B cell (primary cell): ENCODE results near the gene GPR108. TPM values are rescaled to one million over a fixed set of nuclear protein-coding genes. Genes with fewer than 3 reads are reported as not detected.
A peak's percentile ranks its signal among the peaks of the same experiment; 100 is the strongest.

Experiments used
- ATAC-seq: fragments of 200-7000 bp; cut with Tn5 transposase; one replicate; pipeline ENCODE4 v1.10.0; 2021; ENCODE audit warnings: low read depth, mild to moderate bottlenecking, moderate number of reproducible peaks, moderate library complexity
- CTCF ChIA-PET: fragments of 350-600 bp; sonication (Branson Sonifier 250); formaldehyde crosslinking; loops from one replicate; lab custom pipeline; 2021; ENCODE audit warnings: antibody characterized with exemption, inconsistent platforms; lab: Charles Lee
- POLR2A ChIA-PET: fragments of 350-600 bp; sonication (Branson Sonifier 250); formaldehyde crosslinking; loops from one replicate; lab custom pipeline; 2021; ENCODE audit warnings: antibody characterized with exemption; lab: Charles Lee
- DNase-seq: peaks from one replicate; pipeline ENCODE4 v3.0.0; 2013
- H2AFZ ChIP-seq: 2 replicates; pipeline ENCODE4 v1.6.1; 2012; ENCODE audit warnings: mild to moderate bottlenecking, low read depth, low read length; ENCODE audit not compliant: insufficient read depth, poor library complexity, severe bottlenecking
- H3K27ac ChIP-seq, 2 donors: 1 replicate in 1 of 2; 2 replicates in 1 of 2; pipeline ENCODE4 v1.5.1; 2012 to 2013; ENCODE audit warnings: low read length in 2 of 2, mild to moderate bottlenecking in 2 of 2, moderate library complexity in 1 of 2
- H3K27me3 ChIP-seq, 4 experiments: fragments of 200-600 bp in 1 of 4; sonication (generic) in 1 of 4; replicated peaks in 1 of 4; 1 replicate in 2 of 4; 2 replicates in 2 of 4; pipeline versions ENCODE4 v1.6.1 to v1.7.0; 2013 to 2016; ENCODE audit warnings: low read length in 3 of 4, mild to moderate bottlenecking in 2 of 4, mixed read lengths in 1 of 4, moderate library complexity in 1 of 4; ENCODE audit not compliant: insufficient read depth in 4 of 4, control insufficient read depth in 3 of 4; ENCODE audit errors: control extremely low read depth in 1 of 4
- H3K36me3 ChIP-seq, 2 experiments: replicated peaks in 1 of 2; 1 replicate in 1 of 2; 2 replicates in 1 of 2; pipeline versions ENCODE4 v1.6.1 to v1.7.1; 2013; ENCODE audit warnings: low read length in 1 of 2; ENCODE audit not compliant: insufficient read depth in 2 of 2, control insufficient read depth in 1 of 2; ENCODE audit errors: control extremely low read depth in 1 of 2, extremely low read depth in 1 of 2
- H3K4me1 ChIP-seq, 2 donors: fragments of 200-600 bp in 1 of 2; sonication (generic) in 1 of 2; 1 replicate in 1 of 2; 2 replicates in 1 of 2; pipeline versions ENCODE4 v1.5.1 to v1.6.1; 2013 to 2017; ENCODE audit warnings: low read length in 2 of 2; ENCODE audit not compliant: control insufficient read depth in 2 of 2, insufficient read depth in 2 of 2
- H3K4me2 ChIP-seq: replicated peaks from 2 replicates; pipeline ENCODE3; 2012; ENCODE audit warnings: mild to moderate bottlenecking, low read depth, low read length; ENCODE audit not compliant: poor library complexity, severe bottlenecking
- H3K4me3 ChIP-seq, 5 experiments: fragments of 200-600 bp in 1 of 5; sonication (generic) in 1 of 5; 1 replicate in 3 of 5; 2 replicates in 2 of 5; pipeline versions ENCODE4 v1.5.1 to v1.7.0; 2011 to 2016; ENCODE audit warnings: low read length in 4 of 5, mild to moderate bottlenecking in 4 of 5, low read depth in 2 of 5, control low read depth in 1 of 5, moderate library complexity in 1 of 5; ENCODE audit not compliant: insufficient read depth in 1 of 5; ENCODE audit errors: control extremely low read depth in 1 of 5, extremely low read depth in 1 of 5
- H3K79me2 ChIP-seq: fragments of 200-600 bp; sonication (generic); one replicate; pipeline ENCODE4 v1.6.0; 2016; ENCODE audit warnings: low read length; ENCODE audit not compliant: control insufficient read depth, insufficient read depth
- H3K9ac ChIP-seq: fragments of 200-600 bp; sonication (generic); 2 replicates; pipeline ENCODE4 v1.6.1; 2017; ENCODE audit warnings: mild to moderate bottlenecking, low read length, moderate library complexity
- H3K9me3 ChIP-seq, 3 donors: one replicate each; pipeline versions ENCODE4 v1.6.1 to v1.7.1; 2013; ENCODE audit warnings: low read length in 2 of 3; ENCODE audit not compliant: control insufficient read depth in 2 of 3, insufficient read depth in 1 of 3; ENCODE audit errors: control extremely low read depth in 1 of 3
- H4K20me1 ChIP-seq: 2 replicates; pipeline ENCODE4 v1.6.0; 2012; ENCODE audit warnings: mild to moderate bottlenecking, low read length; ENCODE audit not compliant: insufficient read depth, control insufficient read depth, poor library complexity, severe bottlenecking
- H3K27ac Mint-ChIP-seq: one replicate; pipeline ENCODE4 v1.8.0; 2021; ENCODE audit warnings: mixed read lengths
- H3K27me3 Mint-ChIP-seq: one replicate; pipeline ENCODE4 v1.8.0; 2021; ENCODE audit warnings: mixed read lengths
- H3K4me1 Mint-ChIP-seq: one replicate; pipeline ENCODE4 v1.8.0; 2021; ENCODE audit warnings: mixed read lengths
- H3K4me3 Mint-ChIP-seq: one replicate; pipeline ENCODE4 v1.8.0; 2021; ENCODE audit warnings: mixed read lengths
- H3K9me3 Mint-ChIP-seq: one replicate; pipeline ENCODE4 v1.8.0; 2022; ENCODE audit warnings: mixed read lengths; ENCODE audit not compliant: insufficient read depth
- EZH2 ChIP-seq: IDR thresholded peaks from 2 replicates; pipeline ENCODE4 v1.6.1; 2012; ENCODE audit warnings: borderline replicate concordance, low read depth, mild to moderate bottlenecking, moderate library complexity, low read length; ENCODE audit not compliant: insufficient read depth, poor library complexity, severe bottlenecking
- WGBS: methylation state at CpG from one replicate; pipeline ENCODE4 v1.1.5; 2013; ENCODE audit warnings: missing lambda C conversion rate; ENCODE audit not compliant: insufficient coverage; 5-methylcytosine and 5-hydroxymethylcytosine counted together
- intact Hi-C: fragments of 100-400 bp; cut with micrococcal nuclease; formaldehyde crosslinking; loops from one replicate; pipeline ENCODE4 v1.10.0; 2022
- polyA plus RNA-seq: library from polyadenylated mRNA; depleted of rRNA; stranded (reverse); fragments of >200 nt; gene quantifications from 2 replicates; pipeline ENCODE4 v1.2.3, GENCODE V29; 2012
- total RNA-seq, 2 donors: library from RNA; stranded (reverse); fragments of 120-200 nt in 1 of 2; gene quantifications; 1 replicate in 1 of 2; 2 replicates in 1 of 2; pipeline versions ENCODE4 v1.2.3 to v1.2.4, GENCODE V29; 2013 to 2022
- TF ChIP-seq, protein P1 (sequence below): fragments of 200-600 bp; IDR thresholded peaks from one replicate; pipeline ENCODE4 v1.8.0; 2022; ENCODE audit warnings: antibody characterized with exemption, mild to moderate bottlenecking

Gene GPR108
- total and polyA plus RNA-seq, 2 donors (not counting 1 experiment from before 2014, with no cell fraction given) = 79.0 to 82.5 TPM

DNA sequence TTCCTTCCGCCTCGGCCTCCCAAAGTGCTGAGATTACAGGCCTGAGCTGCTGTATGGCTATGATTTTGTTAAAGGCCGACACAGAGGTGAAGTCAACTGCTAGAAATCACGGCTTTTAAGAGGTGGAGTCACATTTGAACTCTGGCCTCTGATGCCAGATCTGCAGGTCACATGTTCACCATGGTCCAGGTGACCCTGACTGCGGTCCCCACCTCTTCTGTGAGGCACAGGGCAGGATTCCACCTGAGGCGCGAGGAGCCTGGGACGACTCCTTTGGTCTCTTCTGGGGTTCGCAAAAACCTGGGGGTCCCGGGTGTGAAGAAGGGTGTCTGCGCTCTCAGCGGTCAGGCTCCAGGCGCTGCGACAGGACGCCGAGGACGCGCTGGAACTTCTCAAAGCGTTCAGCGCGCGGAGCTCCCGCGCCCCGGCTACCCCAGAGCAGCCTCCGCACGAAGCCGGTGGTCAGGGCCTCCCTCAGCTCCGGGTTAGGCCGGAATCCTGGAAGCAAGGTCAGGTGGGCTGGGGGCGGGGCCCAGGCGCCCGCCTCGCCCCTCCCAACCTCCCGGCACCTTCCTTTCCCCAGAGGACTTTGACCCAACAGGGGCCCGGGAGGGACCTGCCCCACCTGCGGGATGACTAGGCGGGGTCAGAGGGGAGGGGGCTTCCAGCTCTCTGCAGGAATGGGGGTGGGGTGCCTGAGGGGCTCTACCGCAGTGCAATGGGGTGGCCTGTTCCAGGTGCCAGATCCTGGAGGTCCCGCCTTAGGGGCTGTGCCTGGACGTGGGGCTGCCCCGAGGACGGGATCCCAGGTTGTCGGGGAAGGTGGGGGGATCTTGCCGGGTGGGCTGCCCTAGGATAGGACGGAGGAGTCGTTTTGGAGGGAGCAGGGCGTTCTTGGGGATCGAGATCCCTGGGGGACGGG is 15.1 kb upstream of the GPR108 start:
- 86% methylated on average over 46 of the region's 50 CpGs for WGBS
- Mint-ChIP-seq H3K4me3 (peak overlapping the region; percentile 94), H3K27ac (peak overlapping the region; percentile 96), H3K27me3 (no peaks in the 10 kb centered on the region), H3K9me3 (no peaks in the 10 kb centered on the region), H3K4me1 (peaks cover 23% of the 10 kb centered on the region)
- Histone ChIP-seq H3K4me1 (peaks cover 13 to 26% of the 10 kb centered on the region in 2 donors), H3K4me3 (peak overlapping the region in 3 of 5 experiments; percentile 56 to 65 (median 60)), H3K36me3 (peaks cover 0 to 33% of the 10 kb centered on the region in 2 experiments), H3K9me3 (no peaks in the 10 kb centered on the region), H3K9ac (no peak overlapping the region), H3K27me3 (no peaks in the 10 kb centered on the region), H3K4me2 (peak overlapping the region; percentile 83), H2AFZ (peak overlapping the region; percentile 65), H4K20me1 (peaks cover 25% of the 10 kb centered on the region), H3K27ac (peak overlapping the region in 1 of 2 donors; percentile 35), H3K79me2 (peaks cover 15% of the 10 kb centered on the region)
- ChIA-PET POLR2A (interaction anchor here (0.5 to 2.2 kb wide), 7 partner anchors 10 to 949 kb away, joined by 3 to 6 read pairs (median 3); partner anchors contain the start of genes FCER2, GPR108 and SH2D3A), CTCF (interaction anchor here (0.9 to 3.8 kb wide), 8 partner anchors 16 to 293 kb away, joined by 3 to 22 read pairs (median 6); partner anchors contain the start of genes GPR108, SLC25A23 and VAV1)
- no peak for TF ChIP-seq EZH2
- TF ChIP-seq, protein P1, sequence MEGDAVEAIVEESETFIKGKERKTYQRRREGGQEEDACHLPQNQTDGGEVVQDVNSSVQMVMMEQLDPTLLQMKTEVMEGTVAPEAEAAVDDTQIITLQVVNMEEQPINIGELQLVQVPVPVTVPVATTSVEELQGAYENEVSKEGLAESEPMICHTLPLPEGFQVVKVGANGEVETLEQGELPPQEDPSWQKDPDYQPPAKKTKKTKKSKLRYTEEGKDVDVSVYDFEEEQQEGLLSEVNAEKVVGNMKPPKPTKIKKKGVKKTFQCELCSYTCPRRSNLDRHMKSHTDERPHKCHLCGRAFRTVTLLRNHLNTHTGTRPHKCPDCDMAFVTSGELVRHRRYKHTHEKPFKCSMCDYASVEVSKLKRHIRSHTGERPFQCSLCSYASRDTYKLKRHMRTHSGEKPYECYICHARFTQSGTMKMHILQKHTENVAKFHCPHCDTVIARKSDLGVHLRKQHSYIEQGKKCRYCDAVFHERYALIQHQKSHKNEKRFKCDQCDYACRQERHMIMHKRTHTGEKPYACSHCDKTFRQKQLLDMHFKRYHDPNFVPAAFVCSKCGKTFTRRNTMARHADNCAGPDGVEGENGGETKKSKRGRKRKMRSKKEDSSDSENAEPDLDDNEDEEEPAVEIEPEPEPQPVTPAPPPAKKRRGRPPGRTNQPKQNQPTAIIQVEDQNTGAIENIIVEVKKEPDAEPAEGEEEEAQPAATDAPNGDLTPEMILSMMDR = no peak
- intact Hi-C loops = loop anchor here (1.0 to 5.0 kb wide), 8 partner anchors 14 to 380 kb away; partner anchors contain the start of genes ALKBH7, SH2D3A and VAV1
- ATAC-seq (no peak), DNase-seq (no peak)
